ENCODE measurements around the gene COQ5.

- TF ChIP-seq, protein P1, sequence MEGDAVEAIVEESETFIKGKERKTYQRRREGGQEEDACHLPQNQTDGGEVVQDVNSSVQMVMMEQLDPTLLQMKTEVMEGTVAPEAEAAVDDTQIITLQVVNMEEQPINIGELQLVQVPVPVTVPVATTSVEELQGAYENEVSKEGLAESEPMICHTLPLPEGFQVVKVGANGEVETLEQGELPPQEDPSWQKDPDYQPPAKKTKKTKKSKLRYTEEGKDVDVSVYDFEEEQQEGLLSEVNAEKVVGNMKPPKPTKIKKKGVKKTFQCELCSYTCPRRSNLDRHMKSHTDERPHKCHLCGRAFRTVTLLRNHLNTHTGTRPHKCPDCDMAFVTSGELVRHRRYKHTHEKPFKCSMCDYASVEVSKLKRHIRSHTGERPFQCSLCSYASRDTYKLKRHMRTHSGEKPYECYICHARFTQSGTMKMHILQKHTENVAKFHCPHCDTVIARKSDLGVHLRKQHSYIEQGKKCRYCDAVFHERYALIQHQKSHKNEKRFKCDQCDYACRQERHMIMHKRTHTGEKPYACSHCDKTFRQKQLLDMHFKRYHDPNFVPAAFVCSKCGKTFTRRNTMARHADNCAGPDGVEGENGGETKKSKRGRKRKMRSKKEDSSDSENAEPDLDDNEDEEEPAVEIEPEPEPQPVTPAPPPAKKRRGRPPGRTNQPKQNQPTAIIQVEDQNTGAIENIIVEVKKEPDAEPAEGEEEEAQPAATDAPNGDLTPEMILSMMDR (conservative IDR thresholded peaks at IDR 0.05; ENCODE audit: low read depth, low read length): no peak
- TF ChIP-seq EZH2phosphoT487 (IDR thresholded peaks at IDR 0.05; ENCODE audit: borderline replicate concordance, low read length) (no peak), EZH2 (IDR thresholded peaks at IDR 0.05; ENCODE audit: low read length, unreplicated experiment) (no peak)
Measured at GRCh38 chr12:120463712-120464111, 65.2 kb downstream of the COQ5 start.

All from PC-3 (cell line).